ENCODE data around the gene CPLANE2.
"Not testable (repeated sequence)": the region's sequence is repeated elsewhere in the genome, so short reads cannot be mapped to it uniquely, and the experiment has no call there.

Gene CPLANE2

DNA sequence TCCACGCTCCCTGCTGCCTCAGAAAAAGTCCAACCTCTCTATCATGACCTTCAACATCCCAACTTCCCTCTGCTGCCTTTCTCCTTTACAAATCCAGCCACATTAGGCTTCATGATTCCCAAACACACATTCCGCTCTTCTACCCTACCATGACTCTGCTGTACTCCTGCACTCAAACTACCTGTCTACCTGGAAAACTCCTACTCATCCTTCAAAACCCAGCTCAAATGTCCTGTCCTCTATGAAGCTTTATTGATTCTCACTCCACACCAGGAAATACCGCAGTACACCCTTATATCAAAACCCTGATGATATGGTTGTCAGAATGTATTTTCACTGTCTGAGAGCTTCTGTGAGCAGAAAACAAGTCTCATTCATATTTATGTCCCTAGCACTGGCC is 33.4 kb downstream of the CPLANE2 start:
- Histone ChIP-seq H3K9ac (ENCODE audit: low read depth, low read length) (no peak overlapping the region), H3K36me3 (ENCODE audit: insufficient read depth, low read length) (no peaks in the 10 kb centered on the region), H3K4me1 (ENCODE audit: insufficient read depth, low read length) (no peaks in the 10 kb centered on the region; the same call in 1 of the 2 replicates), H3K9me3 (ENCODE audit: control insufficient read depth, insufficient read depth, low read length) (no peaks in the 10 kb centered on the region)

DNA sequence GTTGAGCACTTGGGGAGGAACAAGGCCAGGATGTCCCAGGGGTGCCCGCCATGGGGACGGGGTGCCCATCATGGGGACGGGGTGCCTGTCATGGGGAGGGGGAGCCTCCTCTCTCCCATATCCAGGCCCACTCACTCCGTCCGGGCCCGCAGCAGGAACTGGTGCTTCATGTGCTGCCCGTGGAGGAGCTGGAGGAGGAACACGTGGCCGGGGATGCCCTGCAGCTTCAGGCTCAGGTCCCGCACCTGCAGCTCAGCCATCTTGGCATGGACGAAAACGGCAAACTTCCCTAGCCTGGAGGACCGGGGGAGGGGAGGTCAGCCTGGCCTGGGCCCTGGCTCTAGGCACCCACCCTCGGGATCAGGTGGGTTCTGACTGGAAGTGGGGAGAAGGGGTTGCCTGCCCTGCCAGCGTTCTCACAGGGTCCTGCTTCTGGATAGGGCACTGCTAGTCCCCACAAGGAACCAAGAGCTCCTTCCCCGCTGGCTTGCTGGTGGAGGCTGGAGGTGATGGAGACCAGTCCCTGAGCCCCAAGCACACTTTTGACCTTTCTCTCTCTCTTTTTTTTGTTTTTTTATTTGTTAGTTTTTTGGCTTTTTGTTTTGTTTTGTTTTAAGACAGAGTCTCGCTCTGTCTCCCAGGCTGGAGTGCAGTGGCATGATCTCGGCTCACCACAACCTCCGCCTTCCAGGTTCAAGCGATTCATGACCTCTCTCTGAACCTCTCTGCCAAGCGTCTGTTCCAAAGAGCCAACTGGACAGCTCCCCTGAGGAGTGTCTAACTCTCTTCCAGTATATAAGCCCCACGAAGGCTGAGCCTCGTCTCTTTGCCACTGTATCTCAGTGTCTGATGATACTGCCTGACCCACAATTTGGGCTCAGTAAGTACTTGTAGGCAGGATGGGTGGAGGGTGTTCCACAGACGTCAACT is 34.4 kb downstream of the CPLANE2 start:
- H3K4me1 ChIP-seq (ENCODE audit: insufficient read depth, low read length), result no peaks in the 10 kb centered on the region
- no peaks in the 10 kb centered on the region for H3K36me3 ChIP-seq (ENCODE audit: insufficient read depth, low read length)
- no peak overlapping the region for H3K9ac ChIP-seq (ENCODE audit: low read depth, low read length)
- no peaks in the 10 kb centered on the region for H3K9me3 ChIP-seq (ENCODE audit: control insufficient read depth, insufficient read depth, low read length)

DNA sequence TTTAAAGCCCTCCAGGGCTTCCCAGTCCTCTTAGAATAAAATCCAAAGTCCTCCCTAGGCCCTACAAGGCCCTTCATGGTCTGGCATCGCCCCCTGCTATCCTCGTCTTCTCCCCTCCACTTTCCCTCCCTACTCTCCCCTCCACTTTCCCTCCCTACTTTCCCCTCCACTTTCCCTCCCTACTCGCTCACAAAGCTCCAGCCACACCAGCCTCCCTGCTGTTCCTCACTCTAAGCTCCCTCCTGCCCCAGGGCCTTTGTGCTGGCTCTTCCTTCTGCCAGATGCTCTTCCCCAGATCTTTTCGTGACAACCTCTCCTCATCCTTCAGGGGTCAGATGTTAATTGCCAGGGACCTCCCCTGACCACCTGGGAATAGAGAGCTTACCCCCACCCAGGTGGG is 37.3 kb downstream of the CPLANE2 start:
- H3K9me3 ChIP-seq (ENCODE audit: control insufficient read depth, insufficient read depth, low read length), result no peaks in the 10 kb centered on the region
- no peaks in the 10 kb centered on the region for H3K36me3 ChIP-seq (ENCODE audit: insufficient read depth, low read length)
- H3K9ac ChIP-seq (ENCODE audit: low read depth, low read length), result no peak overlapping the region
- H3K4me1 ChIP-seq (ENCODE audit: insufficient read depth, low read length), result no peaks in the 10 kb centered on the region

DNA sequence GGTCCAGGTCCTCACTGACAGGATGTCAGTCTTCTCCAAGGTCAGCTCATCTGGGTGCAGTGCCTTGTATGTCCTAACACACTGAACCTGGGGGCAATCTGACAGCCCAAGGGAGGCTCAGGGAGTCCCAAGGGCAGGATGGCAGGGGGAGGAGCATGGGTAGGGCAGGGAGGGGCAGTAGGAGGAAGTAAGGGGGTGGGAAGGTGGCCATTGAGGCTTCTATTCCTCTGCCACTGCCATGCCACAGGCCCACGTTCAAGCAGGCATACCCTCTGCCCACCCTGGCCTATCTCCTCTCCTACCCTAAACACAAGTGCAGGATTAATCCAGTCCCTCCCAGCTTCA is 37.9 kb downstream of the CPLANE2 start:
- Histone ChIP-seq H3K9ac (ENCODE audit: low read depth, low read length) (no peak overlapping the region), H3K9me3 (ENCODE audit: control insufficient read depth, insufficient read depth, low read length) (no peaks in the 10 kb centered on the region), H3K4me1 (ENCODE audit: insufficient read depth, low read length) (no peaks in the 10 kb centered on the region), H3K36me3 (ENCODE audit: insufficient read depth, low read length) (no peaks in the 10 kb centered on the region)

DNA sequence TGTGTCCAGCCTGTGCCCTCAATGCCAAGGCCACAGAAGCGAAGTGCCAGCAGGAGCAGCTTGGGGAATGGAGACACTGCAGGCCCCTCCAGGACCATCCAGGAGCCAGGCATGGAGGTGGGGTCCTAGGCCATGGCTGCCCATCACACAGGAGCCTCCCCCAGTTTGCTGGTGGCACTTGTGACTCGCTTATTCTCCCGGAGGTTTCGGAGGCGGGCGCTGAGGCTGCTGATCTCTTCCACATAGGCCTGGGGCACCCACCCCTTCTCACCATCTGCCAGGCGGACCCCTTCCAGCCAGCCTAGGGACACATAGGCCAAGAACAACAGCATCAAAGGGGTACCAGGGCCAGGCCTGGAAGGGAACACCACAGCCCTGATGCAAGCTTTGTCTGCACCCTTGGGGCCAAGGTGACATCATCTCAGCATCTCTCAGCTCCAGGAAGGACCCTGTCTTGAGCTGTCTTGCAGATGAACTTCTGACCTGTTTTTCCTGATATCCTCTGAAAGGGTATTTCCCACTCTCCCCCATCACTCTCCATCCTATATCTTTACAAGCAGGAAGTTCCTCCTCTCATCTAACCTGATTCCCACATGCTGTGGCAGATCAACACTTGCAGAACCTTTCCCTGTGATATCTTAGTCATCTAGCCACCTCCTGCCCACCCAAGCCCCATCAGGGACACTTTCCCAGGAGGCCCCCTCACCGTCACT is 38.4 kb downstream of the CPLANE2 start:
- Histone ChIP-seq H3K9ac (ENCODE audit: low read depth, low read length) (no peak overlapping the region), H3K9me3 (ENCODE audit: control insufficient read depth, insufficient read depth, low read length) (no peaks in the 10 kb centered on the region), H3K4me1 (ENCODE audit: insufficient read depth, low read length) (no peaks in the 10 kb centered on the region), H3K36me3 (ENCODE audit: insufficient read depth, low read length) (no peaks in the 10 kb centered on the region)

DNA sequence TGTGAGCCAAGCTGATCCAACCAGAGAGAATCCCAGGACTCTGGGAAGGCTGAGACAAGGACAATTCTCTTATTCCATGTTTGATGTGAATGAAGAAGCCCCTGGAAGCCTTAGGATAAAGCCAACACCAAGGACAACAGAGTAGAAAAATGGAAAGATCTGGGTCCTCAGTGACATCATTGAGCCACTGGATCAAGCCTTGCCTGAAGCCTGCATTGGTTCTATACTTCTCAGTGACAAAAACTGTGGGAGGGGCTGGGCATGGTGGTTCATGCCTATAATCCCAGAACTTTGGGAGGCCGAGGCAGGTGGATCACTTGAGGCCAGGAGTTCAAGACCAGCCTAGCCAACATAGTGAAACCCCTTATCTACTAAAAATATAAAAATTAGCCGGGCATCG is 40.1 kb downstream of the CPLANE2 start:
- no peaks in the 10 kb centered on the region for H3K9me3 ChIP-seq (ENCODE audit: control insufficient read depth, insufficient read depth, low read length)
- no peak overlapping the region for H3K9ac ChIP-seq (ENCODE audit: low read depth, low read length)
- H3K36me3 ChIP-seq (ENCODE audit: insufficient read depth, low read length), result no peaks in the 10 kb centered on the region
- no peaks in the 10 kb centered on the region for H3K4me1 ChIP-seq (ENCODE audit: insufficient read depth, low read length)

DNA sequence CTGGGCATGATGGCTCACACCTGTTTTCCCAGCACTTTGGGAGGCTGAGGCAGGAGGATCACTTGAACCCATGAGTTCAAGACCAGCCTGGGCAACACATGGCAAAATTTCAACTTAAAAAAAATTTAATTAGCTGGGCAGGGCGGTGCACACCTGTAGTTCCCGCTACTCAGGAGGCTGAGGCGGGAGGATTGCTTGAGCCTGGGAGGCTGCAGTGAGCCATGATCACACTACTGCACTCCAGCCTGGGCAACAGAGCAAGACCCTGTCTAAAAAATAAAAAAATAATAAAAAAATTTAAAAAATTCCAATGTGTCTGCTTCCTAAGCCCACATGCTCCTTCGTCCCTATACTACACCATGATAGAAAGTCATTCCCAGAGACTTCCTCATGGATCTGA is 40.8 kb downstream of the CPLANE2 start:
- not testable (repeated sequence) for H3K9me3 ChIP-seq (ENCODE audit: control insufficient read depth, insufficient read depth, low read length); H3K4me1 ChIP-seq (ENCODE audit: insufficient read depth, low read length); H3K9ac ChIP-seq (ENCODE audit: low read depth, low read length)

DNA sequence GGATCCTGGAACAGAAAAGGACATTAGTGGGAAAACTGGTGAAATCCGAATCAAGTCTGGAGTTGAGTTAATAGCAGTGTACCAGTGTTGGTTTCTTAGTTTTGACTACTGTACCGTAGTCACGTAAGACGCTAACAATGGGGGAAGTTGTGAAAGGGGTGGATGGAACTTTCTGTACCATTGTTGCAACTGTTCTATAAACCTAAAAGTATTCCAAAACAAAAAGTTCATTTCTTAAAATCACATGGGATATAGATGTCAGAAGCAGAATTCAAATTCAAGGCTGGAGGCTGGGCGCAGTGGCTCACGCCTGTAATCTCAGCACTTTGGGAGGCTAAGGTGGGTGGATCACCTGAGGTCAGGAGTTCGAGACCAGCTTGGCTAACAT is 41.5 kb downstream of the CPLANE2 start:
- Histone ChIP-seq H3K36me3 (ENCODE audit: insufficient read depth, low read length) (no peaks in the 10 kb centered on the region), H3K4me1 (ENCODE audit: insufficient read depth, low read length) (no peaks in the 10 kb centered on the region), H3K9ac (ENCODE audit: low read depth, low read length) (no peak overlapping the region), H3K9me3 (ENCODE audit: control insufficient read depth, insufficient read depth, low read length) (no peaks in the 10 kb centered on the region)

More for the DNA sequence above, 40.8 kb downstream of the CPLANE2 start:
- H3K36me3 ChIP-seq (ENCODE audit: insufficient read depth, low read length), result not testable (repeated sequence)

DNA sequence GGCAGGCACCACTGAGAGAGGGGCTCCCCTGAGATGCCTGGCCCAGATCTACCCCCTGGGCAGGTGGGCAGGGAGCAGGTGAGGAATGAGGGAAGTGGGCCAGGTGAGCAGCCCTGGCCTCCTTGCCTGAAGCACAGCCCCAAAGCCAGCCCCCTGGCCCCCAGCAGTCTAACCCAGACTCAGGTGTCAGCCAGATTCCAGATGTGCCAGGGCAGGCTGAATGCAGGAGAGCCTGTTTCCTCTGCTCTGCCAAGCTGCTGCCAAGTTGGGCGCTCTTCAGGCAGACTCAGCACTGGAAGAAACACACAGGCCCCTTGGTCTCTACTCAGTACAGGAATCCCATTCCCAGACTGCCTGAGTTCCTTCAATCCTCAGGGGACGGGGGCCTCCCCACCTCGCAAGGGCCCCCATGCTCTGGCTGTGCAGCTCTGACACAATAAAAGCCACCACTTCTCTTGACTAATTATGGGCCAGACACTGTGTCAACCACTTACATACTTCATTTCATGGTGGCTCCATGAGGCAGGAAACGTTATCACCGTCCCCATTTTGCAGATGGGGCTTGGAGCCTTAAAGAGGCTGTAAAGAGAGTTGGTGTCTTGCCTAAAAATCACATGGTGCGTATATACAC is 45.0 kb downstream of the CPLANE2 start:
- Histone ChIP-seq H3K4me1 (ENCODE audit: insufficient read depth, low read length) (peaks cover 6% of the 10 kb centered on the region; the same call in 1 of the 2 replicates), H3K9me3 (ENCODE audit: control insufficient read depth, insufficient read depth, low read length) (no peaks in the 10 kb centered on the region), H3K36me3 (ENCODE audit: insufficient read depth, low read length) (no peaks in the 10 kb centered on the region), H3K9ac (ENCODE audit: low read depth, low read length) (no peak overlapping the region)

DNA sequence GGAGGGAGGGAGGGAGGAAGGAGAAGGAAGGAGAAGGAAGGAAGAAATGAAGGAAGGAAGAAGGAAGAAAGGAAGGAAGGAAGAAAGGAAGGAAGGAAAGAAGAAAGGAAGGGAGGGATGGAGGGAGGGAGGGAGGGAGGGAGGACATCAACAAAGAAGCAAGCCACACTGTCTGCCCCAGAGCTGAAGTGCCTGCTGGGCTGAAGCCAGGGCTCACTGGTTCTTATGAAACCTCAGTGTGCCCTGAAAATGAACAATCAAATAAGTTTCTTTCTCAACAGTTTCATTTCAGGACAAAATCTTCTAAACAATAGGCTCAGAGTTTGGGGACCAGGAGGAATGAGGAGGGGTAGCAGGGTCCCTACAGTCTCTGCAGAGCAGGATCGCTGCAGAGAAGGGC is 45.7 kb downstream of the CPLANE2 start:
- Histone ChIP-seq H3K4me1 (ENCODE audit: insufficient read depth, low read length) (peaks cover 6% of the 10 kb centered on the region; the same call in 1 of the 2 replicates), H3K9ac (ENCODE audit: low read depth, low read length) (no peak overlapping the region), H3K36me3 (ENCODE audit: insufficient read depth, low read length) (no peaks in the 10 kb centered on the region), H3K9me3 (ENCODE audit: control insufficient read depth, insufficient read depth, low read length) (no peaks in the 10 kb centered on the region)

DNA sequence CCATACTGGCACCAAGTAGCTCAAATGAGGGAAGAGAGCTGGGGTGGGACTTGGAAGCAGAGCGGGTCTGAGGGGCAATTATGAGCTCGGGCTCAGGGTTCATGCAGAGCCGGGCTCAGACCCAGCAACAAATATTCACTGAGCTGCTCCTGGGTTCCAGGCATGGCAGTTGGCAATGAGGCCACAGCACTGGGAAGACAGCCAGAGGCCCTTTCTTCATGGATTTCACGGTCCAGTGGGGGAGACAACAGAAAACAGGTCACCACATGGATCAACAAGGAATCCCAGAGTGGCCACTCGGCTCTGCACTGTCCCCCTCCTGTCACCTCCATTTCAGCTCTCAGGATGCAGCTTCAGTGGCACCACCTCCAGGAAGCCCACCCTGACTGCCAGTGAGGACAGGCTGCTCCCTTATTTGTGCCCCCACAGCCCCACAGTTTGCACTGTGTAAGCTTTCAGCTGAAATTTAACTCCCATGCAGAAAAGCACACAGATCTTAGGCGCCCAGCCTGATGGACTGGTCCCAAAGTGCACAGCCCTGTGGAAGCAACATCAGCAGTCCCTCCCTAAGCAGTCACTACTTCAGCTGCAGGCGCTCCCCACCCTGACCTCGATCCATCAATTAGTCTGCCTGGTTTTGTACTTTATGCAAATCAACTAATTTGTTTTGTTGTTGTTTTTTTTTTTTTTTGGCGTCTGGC is 46.9 kb downstream of the CPLANE2 start:
- H3K9me3 ChIP-seq (ENCODE audit: control insufficient read depth, insufficient read depth, low read length), result no peaks in the 10 kb centered on the region
- no peaks in the 10 kb centered on the region for H3K36me3 ChIP-seq (ENCODE audit: insufficient read depth, low read length)
- no peak overlapping the region for H3K9ac ChIP-seq (ENCODE audit: low read depth, low read length)
- peaks cover 6% of the 10 kb centered on the region; the same call in 1 of the 2 replicates for H3K4me1 ChIP-seq (ENCODE audit: insufficient read depth, low read length)

DNA sequence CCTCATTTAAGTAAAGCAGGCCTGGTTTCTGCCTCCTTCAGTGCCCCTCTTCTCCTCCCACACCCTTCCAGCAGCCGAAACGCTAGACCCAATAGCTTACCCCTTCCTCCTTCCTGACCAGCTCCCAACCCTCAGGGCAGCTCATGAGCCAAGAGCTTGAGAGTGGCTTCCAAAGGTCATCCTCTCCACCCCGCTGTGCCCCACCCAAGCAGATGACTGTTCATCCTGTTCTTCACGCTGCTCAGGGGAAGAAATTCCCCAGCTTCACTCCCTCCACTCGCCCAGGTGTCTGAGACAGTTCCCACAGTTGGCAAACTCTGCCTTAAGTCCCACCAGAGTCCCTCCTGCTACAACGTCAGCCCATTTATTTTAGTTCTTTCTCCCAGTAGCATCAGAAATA is 48.0 kb downstream of the CPLANE2 start:
- Histone ChIP-seq H3K36me3 (ENCODE audit: insufficient read depth, low read length) (no peaks in the 10 kb centered on the region), H3K9ac (ENCODE audit: low read depth, low read length) (no peak overlapping the region), H3K4me1 (ENCODE audit: insufficient read depth, low read length) (peaks cover 6% of the 10 kb centered on the region; the same call in 1 of the 2 replicates), H3K9me3 (ENCODE audit: control insufficient read depth, insufficient read depth, low read length) (no peaks in the 10 kb centered on the region)

DNA sequence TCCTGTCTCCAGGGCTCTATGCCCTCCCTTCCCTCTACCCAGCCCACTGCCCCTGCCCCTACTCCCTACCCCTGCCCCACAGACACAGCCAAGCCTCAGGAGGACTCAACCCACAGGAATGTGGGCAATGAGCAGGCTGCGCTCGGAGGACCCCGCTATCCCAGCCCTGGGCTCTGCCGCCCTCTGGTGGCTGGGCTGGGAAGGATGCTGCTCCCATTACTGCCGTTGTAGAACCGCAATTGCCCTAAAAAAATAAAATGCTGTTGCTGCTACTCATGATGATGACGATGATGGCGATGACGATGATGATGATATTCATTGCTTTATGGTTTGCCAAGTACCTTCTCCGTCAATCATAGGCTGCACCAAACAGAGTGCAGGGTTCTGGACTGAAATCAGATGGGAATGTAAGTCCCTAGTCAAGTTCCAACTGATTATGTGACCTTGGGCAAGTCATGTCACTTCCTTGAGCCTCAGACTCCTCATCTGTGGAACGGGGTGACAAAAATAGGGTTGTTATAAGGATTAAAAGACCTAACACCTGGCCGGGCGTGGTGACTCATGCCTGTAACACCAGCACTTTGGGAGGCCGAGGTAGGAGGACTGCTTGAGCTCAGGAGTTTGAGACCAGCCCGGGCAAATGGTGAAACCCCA is 49.1 kb downstream of the CPLANE2 start:
- no peaks in the 10 kb centered on the region for H3K9me3 ChIP-seq (ENCODE audit: control insufficient read depth, insufficient read depth, low read length)
- H3K4me1 ChIP-seq (ENCODE audit: insufficient read depth, low read length), result peaks cover 6% of the 10 kb centered on the region; the same call in 1 of the 2 replicates
- H3K9ac ChIP-seq (ENCODE audit: low read depth, low read length), result no peak overlapping the region
- H3K36me3 ChIP-seq (ENCODE audit: insufficient read depth, low read length), result no peaks in the 10 kb centered on the region
